AG04449 (cell line): ENCODE measurements around the gene KCNN3.

ENCODE experiments used
- CTCF ChIA-PET: fragments of 350-600 bp; formaldehyde crosslinking; extraction: SDS; loops from one replicate; lab custom pipeline; 2021; ENCODE audit warnings: antibody characterized with exemption; lab: Yijun Ruan, JAX
- POLR2A ChIA-PET: fragments of 400-600, 350-600 bp; formaldehyde crosslinking; extraction: SDS; loops from one replicate; lab custom pipeline; 2020; ENCODE audit warnings: antibody characterized with exemption, inconsistent platforms; lab: Yijun Ruan, JAX
- DNase-seq: peaks from one replicate; pipeline ENCODE4 v3.0.0-alpha.2; 2010; ENCODE audit warnings: low read depth, low spot score
- H3K4me3 ChIP-seq: 2 replicates; pipeline ENCODE4 v1.5.1; 2011; ENCODE audit warnings: low read depth, mild to moderate bottlenecking, control low read depth, low read length
- CTCF ChIP-seq: IDR thresholded peaks from one replicate; pipeline ENCODE4 v1.5.1; 2011; ENCODE audit warnings: mild to moderate bottlenecking, moderate library complexity, low read length, control low read depth, inconsistent platforms; ENCODE audit not compliant: insufficient read depth; ENCODE audit errors: missing control alignments

Gene KCNN3

GRCh38 chr1:154864189-154864975 is 5.7 kb downstream of the KCNN3 start:
- no peak for DNase-seq
- no peak overlapping the region for H3K4me3 ChIP-seq
- TF ChIP-seq CTCF, result no peak
- POLR2A ChIA-PET, result no interaction called here
- CTCF ChIA-PET, result interaction anchor here (0.6 to 6.2 kb wide), 14 partner anchors 7 to 238 kb away, joined by 3 to 67 read pairs (median 9); no protein-coding TSS in a partner anchor

GRCh38 chr1:154863315-154864174 is 6.5 kb downstream of the KCNN3 start:
- no peak overlapping the region for H3K4me3 ChIP-seq
- TF ChIP-seq CTCF, result peak; percentile 71
- ChIA-PET CTCF (interaction anchor here (0.6 to 3.0 kb wide), 17 partner anchors 8 to 237 kb away, joined by 3 to 26 read pairs (median 4); partner anchors contain the start of gene PMVK), POLR2A (no interaction called here)
- DNase-seq, result no peak

- CTCF ChIA-PET, result interaction anchor here (0.9 to 3.0 kb wide), 16 partner anchors 9 to 242 kb away, joined by 3 to 26 read pairs (median 4); partner anchors contain the start of gene PMVK
- POLR2A ChIA-PET, result no interaction called here
- H3K4me3 ChIP-seq, result no peak overlapping the region
- no peak for DNase-seq
- TF ChIP-seq CTCF, result no peak
These were observed 7.2 kb downstream of the KCNN3 start for GRCh38 chr1:154862907-154863306.

GRCh38 chr1:154861607-154862094 is 8.4 kb downstream of the KCNN3 start:
- no peak for TF ChIP-seq CTCF
- ChIA-PET POLR2A (interaction anchor here (0.7 kb wide), 1 partner anchor 75 kb away, joined by 3 read pairs; the partner anchor contains the start of gene PMVK), CTCF (interaction anchor here (0.6 to 3.0 kb wide), 8 partner anchors 10 to 241 kb away, joined by 3 to 26 read pairs (median 9); no protein-coding TSS in a partner anchor)
- H3K4me3 ChIP-seq, result no peak overlapping the region
- DNase-seq, result no peak

GRCh38 chr1:154860156-154860870 is 9.8 kb downstream of the KCNN3 start:
- POLR2A ChIA-PET, result no interaction called here
- CTCF ChIA-PET, result interaction anchor here (1.0 to 2.9 kb wide), 4 partner anchors 9 to 21 kb away, joined by 3 to 14 read pairs (median 8); partner anchors contain the start of gene KCNN3
- DNase-seq, result no peak
- no peak overlapping the region for H3K4me3 ChIP-seq
- TF ChIP-seq CTCF, result no peak
